ENCODE data around the gene RNASE9. TPM values are rescaled to one million over a fixed set of nuclear protein-coding genes. Genes with fewer than 3 reads are reported as not detected.
"Not testable (repeated sequence)": the region's sequence is repeated elsewhere in the genome, so short reads cannot be mapped to it uniquely, and the experiment has no call there.

Gene RNASE9
- total RNA-seq, 2 donors from 2014 or later, result not detected

GRCh38 chr14:20512177-20512905 lies 48.5 kb downstream of the RNASE9 start:
- no peak for DNase-seq (ENCODE audit: low spot score)
- Histone ChIP-seq H3K9me3 (no peaks in the 10 kb centered on the region), H3K27me3 (replicated peaks; ENCODE audit: insufficient read depth) (no peaks in the 10 kb centered on the region), H3K27ac (no peak overlapping the region), H3K4me3 (no peak overlapping the region), H3K36me3 (no peaks in the 10 kb centered on the region), H3K4me1 (ENCODE audit: control insufficient read depth in 1 of 2, low read depth in 2 of 2) (no peaks in the 10 kb centered on the region)
- ATAC-seq (ENCODE audit: insufficient number of reproducible peaks, low FRiP score, low read depth), result no peak
- TF ChIP-seq, protein P1, sequence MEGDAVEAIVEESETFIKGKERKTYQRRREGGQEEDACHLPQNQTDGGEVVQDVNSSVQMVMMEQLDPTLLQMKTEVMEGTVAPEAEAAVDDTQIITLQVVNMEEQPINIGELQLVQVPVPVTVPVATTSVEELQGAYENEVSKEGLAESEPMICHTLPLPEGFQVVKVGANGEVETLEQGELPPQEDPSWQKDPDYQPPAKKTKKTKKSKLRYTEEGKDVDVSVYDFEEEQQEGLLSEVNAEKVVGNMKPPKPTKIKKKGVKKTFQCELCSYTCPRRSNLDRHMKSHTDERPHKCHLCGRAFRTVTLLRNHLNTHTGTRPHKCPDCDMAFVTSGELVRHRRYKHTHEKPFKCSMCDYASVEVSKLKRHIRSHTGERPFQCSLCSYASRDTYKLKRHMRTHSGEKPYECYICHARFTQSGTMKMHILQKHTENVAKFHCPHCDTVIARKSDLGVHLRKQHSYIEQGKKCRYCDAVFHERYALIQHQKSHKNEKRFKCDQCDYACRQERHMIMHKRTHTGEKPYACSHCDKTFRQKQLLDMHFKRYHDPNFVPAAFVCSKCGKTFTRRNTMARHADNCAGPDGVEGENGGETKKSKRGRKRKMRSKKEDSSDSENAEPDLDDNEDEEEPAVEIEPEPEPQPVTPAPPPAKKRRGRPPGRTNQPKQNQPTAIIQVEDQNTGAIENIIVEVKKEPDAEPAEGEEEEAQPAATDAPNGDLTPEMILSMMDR (IDR thresholded peaks at IDR 0.05), result no peak

DNA sequence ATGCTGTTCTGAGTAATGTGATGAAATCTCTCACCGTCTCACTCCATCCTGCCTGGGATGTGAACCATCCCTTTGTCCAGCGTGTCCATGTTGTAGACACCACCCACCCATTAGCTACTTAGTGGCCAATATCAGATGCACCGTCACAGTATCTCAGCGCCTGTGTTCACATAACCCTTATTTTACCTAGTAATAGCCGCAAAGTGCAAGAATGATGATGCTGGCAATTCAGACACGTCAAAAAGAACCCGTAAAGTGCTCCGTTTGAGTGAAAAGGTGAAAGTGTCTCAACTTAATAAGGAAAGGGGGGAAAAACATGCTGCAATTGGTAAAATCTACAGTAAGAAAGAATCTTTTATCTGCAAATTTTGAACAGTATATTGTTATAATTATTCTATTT lies 52.5 kb downstream of the RNASE9 start:
- Histone ChIP-seq H3K27ac (no peak overlapping the region), H3K4me3 (no peak overlapping the region), H3K27me3 (replicated peaks; ENCODE audit: insufficient read depth) (no peaks in the 10 kb centered on the region), H3K9me3 (no peaks in the 10 kb centered on the region), H3K4me1 (ENCODE audit: control insufficient read depth in 1 of 2, low read depth in 2 of 2) (no peaks in the 10 kb centered on the region), H3K36me3 (no peaks in the 10 kb centered on the region)
- ATAC-seq (ENCODE audit: insufficient number of reproducible peaks, low FRiP score, low read depth) (no peak), DNase-seq (ENCODE audit: low spot score) (no peak)
- TF ChIP-seq, protein P1 (IDR thresholded peaks at IDR 0.05), result no peak

GRCh38 chr14:20507537-20507936 lies 53.3 kb downstream of the RNASE9 start:
- not testable (repeated sequence) for DNase-seq (ENCODE audit: low spot score); H3K27me3 ChIP-seq (replicated peaks; ENCODE audit: insufficient read depth); ATAC-seq (ENCODE audit: insufficient number of reproducible peaks, low FRiP score, low read depth); H3K4me3 ChIP-seq; H3K9me3 ChIP-seq; H3K27ac ChIP-seq; H3K4me1 ChIP-seq (ENCODE audit: control insufficient read depth in 1 of 2, low read depth in 2 of 2); H3K36me3 ChIP-seq

GRCh38 chr14:20506752-20507151 lies 54.1 kb downstream of the RNASE9 start:
- not testable (repeated sequence) for H3K27me3 ChIP-seq (replicated peaks; ENCODE audit: insufficient read depth); H3K4me3 ChIP-seq; H3K36me3 ChIP-seq; H3K4me1 ChIP-seq (ENCODE audit: control insufficient read depth in 1 of 2, low read depth in 2 of 2); H3K9me3 ChIP-seq; ATAC-seq (ENCODE audit: insufficient number of reproducible peaks, low FRiP score, low read depth); H3K27ac ChIP-seq; DNase-seq (ENCODE audit: low spot score)

DNA sequence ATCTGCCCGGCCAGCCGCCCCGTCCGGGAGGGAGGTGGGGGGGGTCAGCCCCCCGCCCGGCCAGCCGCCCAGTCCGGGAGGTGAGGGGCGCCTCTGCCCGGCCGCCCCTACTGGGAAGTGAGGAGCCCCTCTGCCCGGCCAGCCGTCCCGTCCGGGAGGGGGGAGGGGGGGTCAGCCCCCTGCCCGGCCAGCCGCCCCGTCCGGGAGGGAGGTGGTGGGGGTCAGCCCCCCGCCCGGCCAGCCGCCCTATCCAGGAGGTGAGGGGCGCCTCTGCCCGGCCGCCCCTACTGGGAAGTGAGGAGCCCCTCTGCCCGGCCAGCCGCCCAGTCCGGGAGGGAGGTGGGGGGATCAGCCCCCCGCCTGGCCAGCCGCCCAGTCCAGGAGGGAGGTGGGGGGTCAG lies 54.6 kb downstream of the RNASE9 start:
- not testable (repeated sequence) for H3K4me3 ChIP-seq; DNase-seq (ENCODE audit: low spot score); H3K4me1 ChIP-seq (ENCODE audit: control insufficient read depth in 1 of 2, low read depth in 2 of 2); H3K27me3 ChIP-seq (replicated peaks; ENCODE audit: insufficient read depth); H3K27ac ChIP-seq; H3K36me3 ChIP-seq; ATAC-seq (ENCODE audit: insufficient number of reproducible peaks, low FRiP score, low read depth); H3K9me3 ChIP-seq

Other genes with a start within 250 kb of the RNASE9 start
- gene CCNB1IP1, start 227.8 kb downstream of the RNASE9 start, total RNA-seq, result 10 to 100 TPM; 47.7 to 60.3 TPM
- 1 to 10 TPM; 3.9 to 5.8 TPM for gene PARP2, start 217.4 kb downstream of the RNASE9 start, total RNA-seq
- 10 to 100 TPM; 33.0 to 54.2 TPM for gene TEP1, start 147.5 kb downstream of the RNASE9 start, total RNA-seq
- under 1 TPM; 0.14 to 0.42 TPM for gene KLHL33, start 124.9 kb downstream of the RNASE9 start, total RNA-seq
- gene OSGEP, start 106.2 kb downstream of the RNASE9 start, total RNA-seq, result 100 to 1,000 TPM in 1 of 2 donors, 10 to 100 TPM in 1; 66.2 to 108 TPM
- 10 to 100 TPM; 45.9 to 85.6 TPM for gene APEX1, start 105.8 kb downstream of the RNASE9 start, total RNA-seq
- 10 to 100 TPM; 11.6 to 13.8 TPM for gene PIP4P1, start 99.6 kb downstream of the RNASE9 start, total RNA-seq
- gene PNP, start 91.6 kb downstream of the RNASE9 start, total RNA-seq, result 100 to 1,000 TPM in 1 of 2 donors, 10 to 100 TPM in 1; 42.4 to 170 TPM
- gene RNASE10, start 55.5 kb downstream of the RNASE9 start, total RNA-seq, result not detected
- not detected for gene RNASE11, start 27.0 kb upstream of the RNASE9 start, total RNA-seq
- gene RNASE12, start 30.3 kb upstream of the RNASE9 start, total RNA-seq, result not detected
- not detected for gene OR6S1, start 80.6 kb upstream of the RNASE9 start, total RNA-seq
- gene RNASE4, start 123.5 kb upstream of the RNASE9 start, total RNA-seq, result 10 to 100 TPM; 45.6 to 66.4 TPM
- 10 to 100 TPM; 13.5 to 15.7 TPM for gene ANG, start 127.7 kb upstream of the RNASE9 start, total RNA-seq
- gene EDDM3A, start 184.8 kb upstream of the RNASE9 start, total RNA-seq, result not detected
- not detected for gene EDDM3B, start 207.4 kb upstream of the RNASE9 start, total RNA-seq
- gene RNASE6, start 220.2 kb upstream of the RNASE9 start, total RNA-seq, result 10 to 100 TPM; 26.3 to 39.0 TPM
- 100 to 1,000 TPM; 537 to 922 TPM for gene RNASE1, start 241.8 kb upstream of the RNASE9 start, total RNA-seq

All from thoracic aorta (tissue), 2 donors.